ENCODE measurements around the gene MINDY4B. TPM values are rescaled to one million over a fixed set of nuclear protein-coding genes. Genes with fewer than 3 reads are reported as not detected.

The MINDY4B gene
- total RNA-seq, 1 donor from 2014 or later: not detected

DNA sequence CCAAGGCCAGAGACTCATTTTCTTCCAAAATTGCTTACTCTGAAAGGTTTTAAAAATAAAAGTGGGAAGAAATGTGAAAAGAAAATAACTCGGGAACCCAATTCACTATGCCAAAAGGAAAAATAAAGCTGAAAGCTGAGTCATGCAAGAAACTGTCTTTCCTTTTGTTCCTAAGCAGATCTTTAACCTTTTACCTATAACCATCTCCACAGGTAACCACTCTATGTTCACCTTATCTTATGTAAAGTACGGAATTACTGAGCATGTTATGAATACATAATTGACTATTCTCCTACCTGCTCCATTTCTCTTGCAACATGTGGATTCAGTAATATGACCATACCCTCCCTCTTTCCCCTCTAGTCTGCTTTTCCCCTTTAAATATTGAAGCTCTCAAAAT is 62.0 kb downstream of the MINDY4B start:
- no peak for DNase-seq (ENCODE audit: low read depth, low spot score)
- H3K27me3 Mint-ChIP-seq (ENCODE audit: low read depth): peaks cover 2% of the 10 kb centered on the region
- no peak for TF ChIP-seq CTCF (conservative IDR thresholded peaks at IDR 0.05)
- H3K4me3 Mint-ChIP-seq: no peak overlapping the region
- H3K36me3 Mint-ChIP-seq (ENCODE audit: low read depth): peaks cover 4% of the 10 kb centered on the region
- no peaks in the 10 kb centered on the region for H3K4me1 Mint-ChIP-seq
- peaks cover 12% of the 10 kb centered on the region for H3K9me3 Mint-ChIP-seq
- no peak overlapping the region for H3K27ac Mint-ChIP-seq (ENCODE audit: unreplicated experiment)

DNA sequence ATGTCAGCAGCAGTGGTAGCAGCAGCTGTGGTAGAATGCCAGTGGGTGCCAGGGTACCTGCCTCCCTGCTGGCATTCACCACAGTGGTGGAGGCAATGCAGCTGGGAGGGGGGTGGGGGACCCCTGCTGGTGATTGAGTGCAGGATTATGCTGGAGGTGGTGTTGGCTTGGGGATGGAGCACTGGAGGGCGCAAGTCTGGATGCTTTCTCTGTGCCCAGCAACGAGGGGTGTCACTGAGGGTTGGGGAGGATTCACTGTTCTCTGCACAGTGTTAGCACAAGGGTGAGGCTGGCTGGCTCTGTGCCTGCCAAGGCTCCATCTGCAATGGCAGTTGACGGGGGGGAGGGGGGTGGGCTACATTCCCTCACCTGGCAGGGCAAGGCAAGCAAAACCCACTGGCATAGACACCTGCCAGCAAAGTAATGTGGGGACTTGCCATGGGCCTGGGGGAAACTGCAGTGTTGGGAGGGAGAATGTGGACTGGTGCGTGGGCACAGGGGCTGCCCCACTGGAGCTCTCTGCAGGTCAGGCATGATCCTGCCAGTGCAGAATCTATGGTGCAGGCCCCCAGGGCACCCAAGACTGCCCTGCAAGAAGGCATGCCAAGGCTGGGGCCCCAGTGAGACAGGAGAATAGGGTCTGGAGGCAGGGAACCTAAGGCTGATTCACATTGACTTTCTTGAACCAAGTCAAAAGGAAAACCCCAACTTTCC is 64.3 kb downstream of the MINDY4B start:
- TF ChIP-seq CTCF (conservative IDR thresholded peaks at IDR 0.05): no peak
- peaks cover 22% of the 10 kb centered on the region for H3K9me3 Mint-ChIP-seq
- H3K4me1 Mint-ChIP-seq: no peaks in the 10 kb centered on the region
- H3K4me3 Mint-ChIP-seq: no peak overlapping the region
- no peak for DNase-seq (ENCODE audit: low read depth, low spot score)
- peaks cover 4% of the 10 kb centered on the region for H3K36me3 Mint-ChIP-seq (ENCODE audit: low read depth)
- H3K27me3 Mint-ChIP-seq (ENCODE audit: low read depth): peaks cover 5% of the 10 kb centered on the region
- H3K27ac Mint-ChIP-seq (ENCODE audit: unreplicated experiment): no peak overlapping the region

- DNase-seq (ENCODE audit: low read depth, low spot score): no peak
- no peaks in the 10 kb centered on the region for H3K9me3 Mint-ChIP-seq
- TF ChIP-seq CTCF (conservative IDR thresholded peaks at IDR 0.05): no peak
- no peaks in the 10 kb centered on the region for H3K27me3 Mint-ChIP-seq (ENCODE audit: low read depth)
- no peaks in the 10 kb centered on the region for H3K4me1 Mint-ChIP-seq
- no peak overlapping the region for H3K27ac Mint-ChIP-seq (ENCODE audit: unreplicated experiment)
- H3K4me3 Mint-ChIP-seq: no peak overlapping the region
- H3K36me3 Mint-ChIP-seq (ENCODE audit: low read depth): no peaks in the 10 kb centered on the region
Measured at GRCh38 chr3:150830745-150831144, 74.5 kb downstream of the MINDY4B start.

GRCh38 chr3:150830094-150830681 is 75.1 kb downstream of the MINDY4B start:
- TF ChIP-seq CTCF (conservative IDR thresholded peaks at IDR 0.05): peak; percentile 37
- H3K27ac Mint-ChIP-seq (ENCODE audit: unreplicated experiment): no peak overlapping the region
- H3K27me3 Mint-ChIP-seq (ENCODE audit: low read depth): no peaks in the 10 kb centered on the region
- DNase-seq (ENCODE audit: low read depth, low spot score): no peak
- H3K36me3 Mint-ChIP-seq (ENCODE audit: low read depth): no peaks in the 10 kb centered on the region
- H3K4me3 Mint-ChIP-seq: no peak overlapping the region
- no peaks in the 10 kb centered on the region for H3K9me3 Mint-ChIP-seq
- H3K4me1 Mint-ChIP-seq: no peaks in the 10 kb centered on the region

DNA sequence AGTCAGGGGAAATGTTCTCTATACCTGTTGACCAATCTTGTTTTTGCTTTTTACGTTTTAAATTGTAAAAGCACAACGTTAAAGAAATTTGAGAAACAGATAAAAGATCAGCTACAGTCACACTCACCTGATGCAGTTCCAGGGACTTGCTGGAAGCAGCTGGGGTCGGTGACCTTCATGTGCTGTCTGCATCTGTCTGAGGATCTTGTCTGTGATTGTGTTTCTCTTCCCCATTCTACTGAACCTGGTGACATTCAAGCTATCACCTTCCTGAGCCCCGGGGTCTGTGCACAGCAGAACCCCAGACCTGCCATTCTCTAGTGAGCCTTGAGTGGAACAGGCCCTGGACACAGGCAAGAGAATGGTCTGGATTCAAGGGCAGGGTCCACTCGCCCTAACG is 75.8 kb downstream of the MINDY4B start:
- no peaks in the 10 kb centered on the region for H3K9me3 Mint-ChIP-seq
- no peaks in the 10 kb centered on the region for H3K36me3 Mint-ChIP-seq (ENCODE audit: low read depth)
- H3K4me3 Mint-ChIP-seq: no peak overlapping the region
- no peak for DNase-seq (ENCODE audit: low read depth, low spot score)
- no peak for TF ChIP-seq CTCF (conservative IDR thresholded peaks at IDR 0.05)
- no peaks in the 10 kb centered on the region for H3K27me3 Mint-ChIP-seq (ENCODE audit: low read depth)
- H3K4me1 Mint-ChIP-seq: no peaks in the 10 kb centered on the region
- H3K27ac Mint-ChIP-seq (ENCODE audit: unreplicated experiment): no peak overlapping the region

All from neural crest cell (in vitro differentiated cells).